GM06990 (cell line): ENCODE results near the gene JMJD6.

Source experiments
- DNase-seq: peaks from one replicate; pipeline ENCODE4 v3.0.0-alpha.2; 2011; ENCODE audit not compliant: insufficient read length; ENCODE audit errors: extremely low read depth
- H3K27me3 ChIP-seq: replicated peaks from 2 replicates; pipeline ENCODE4 v1.6.0; 2011; ENCODE audit warnings: low read length; ENCODE audit not compliant: control insufficient read depth, insufficient read depth
- H3K36me3 ChIP-seq: 2 replicates; pipeline ENCODE4 v1.5.1; 2011; ENCODE audit warnings: low read length; ENCODE audit not compliant: control insufficient read depth, insufficient read depth
- H3K4me3 ChIP-seq: replicated peaks from 2 replicates; pipeline ENCODE4 v1.5.1; 2011; ENCODE audit warnings: low read depth, mild to moderate bottlenecking, control low read depth, low read length
- CTCF ChIP-seq: IDR thresholded peaks from 2 replicates; pipeline ENCODE4 v1.5.1; 2011; ENCODE audit warnings: low read length, control low read depth, mild to moderate bottlenecking, inconsistent platforms; ENCODE audit not compliant: insufficient read depth, poor library complexity, severe bottlenecking

Gene JMJD6

GRCh38 chr17:76691379-76692191 is 34.8 kb downstream of the JMJD6 start:
- Histone ChIP-seq H3K4me3 (no peak overlapping the region), H3K36me3 (no peaks in the 10 kb centered on the region), H3K27me3 (no peaks in the 10 kb centered on the region; the same call in 1 of the 2 replicates)
- TF ChIP-seq CTCF: no peak
- DNase-seq: no peak

- no peaks in the 10 kb centered on the region; the same call in none of the 2 replicates for H3K27me3 ChIP-seq
- H3K36me3 ChIP-seq: no peaks in the 10 kb centered on the region
- H3K4me3 ChIP-seq: no peak overlapping the region
- no peak for DNase-seq
- no peak for TF ChIP-seq CTCF
Observed at GRCh38 chr17:76690596-76691280, 35.7 kb downstream of the JMJD6 start.

- TF ChIP-seq CTCF: no peak
- Histone ChIP-seq H3K27me3 (no peaks in the 10 kb centered on the region; the same call in none of the 2 replicates), H3K4me3 (no peak overlapping the region), H3K36me3 (no peaks in the 10 kb centered on the region)
- no peak for DNase-seq
Observed at GRCh38 chr17:76689859-76690258, 36.5 kb downstream of the JMJD6 start.

GRCh38 chr17:76688165-76688622 is 38.2 kb downstream of the JMJD6 start:
- no peak for TF ChIP-seq CTCF
- no peak overlapping the region for H3K4me3 ChIP-seq
- DNase-seq: no peak
- H3K27me3 ChIP-seq: no peaks in the 10 kb centered on the region; the same call in none of the 2 replicates
- no peaks in the 10 kb centered on the region for H3K36me3 ChIP-seq

- no peak for TF ChIP-seq CTCF
- H3K36me3 ChIP-seq: no peaks in the 10 kb centered on the region
- H3K27me3 ChIP-seq: no peaks in the 10 kb centered on the region; the same call in none of the 2 replicates
- DNase-seq: no peak
- H3K4me3 ChIP-seq: no peak overlapping the region
Observed at GRCh38 chr17:76687298-76688164, 38.9 kb downstream of the JMJD6 start.
